GM12892 (cell line): Measurements from ENCODE around the gene TAF7L.

Experiments used
- POLR2AphosphoS5 ChIP-seq: IDR thresholded peaks from 2 replicates; pipeline ENCODE4 v1.6.1; 2011; ENCODE audit warnings: low read depth, low read length, control low read depth
- TAF1 ChIP-seq: IDR thresholded peaks from 2 replicates; pipeline ENCODE4 v1.6.1; 2011; ENCODE audit warnings: low read depth, mild to moderate bottlenecking, control low read depth, low read length, borderline replicate concordance

- TF ChIP-seq TAF1 (no peak), POLR2AphosphoS5 (no peak)
Measured at GRCh38 chrX:101231080-101231479, 60.1 kb downstream of the TAF7L start.
